GM12891 (cell line): ENCODE results near the gene HBE1.

Source experiments
- POLR2A ChIP-seq: IDR thresholded peaks from 2 replicates; pipeline ENCODE4 v1.6.1; 2011; ENCODE audit warnings: low read depth, low read length, control low read depth
- POLR2AphosphoS5 ChIP-seq: IDR thresholded peaks from 2 replicates; pipeline ENCODE4 v1.6.1; 2011; ENCODE audit warnings: low read depth, low read length, control low read depth
- POU2F2 ChIP-seq: IDR thresholded peaks from 2 replicates; pipeline ENCODE4 v1.6.1; 2011; ENCODE audit warnings: low read depth, mild to moderate bottlenecking, control low read depth, low read length, moderate library complexity
- TAF1 ChIP-seq: IDR thresholded peaks from 2 replicates; pipeline ENCODE4 v1.6.1; 2011; ENCODE audit warnings: low read depth, low read length, control low read depth

- TF ChIP-seq POLR2AphosphoS5 (no peak), TAF1 (no peak), POLR2A (no peak), POU2F2 (no peak)
Observed at GRCh38 chr11:5226732-5227310, 42.9 kb downstream of the HBE1 start, which contains the start of gene HBB.
